HG03469 (cell line): ENCODE measurements around the gene ATG4A.

Experiments
- ATAC-seq: cut with Tn5 transposase; IDR thresholded peaks from one replicate; pipeline ENCODE4 v1.9.1; 2021; ENCODE audit warnings: mild to moderate bottlenecking, moderate library complexity, moderate number of reproducible peaks; ENCODE audit not compliant: unreplicated experiment

ATG4A gene, protein sequence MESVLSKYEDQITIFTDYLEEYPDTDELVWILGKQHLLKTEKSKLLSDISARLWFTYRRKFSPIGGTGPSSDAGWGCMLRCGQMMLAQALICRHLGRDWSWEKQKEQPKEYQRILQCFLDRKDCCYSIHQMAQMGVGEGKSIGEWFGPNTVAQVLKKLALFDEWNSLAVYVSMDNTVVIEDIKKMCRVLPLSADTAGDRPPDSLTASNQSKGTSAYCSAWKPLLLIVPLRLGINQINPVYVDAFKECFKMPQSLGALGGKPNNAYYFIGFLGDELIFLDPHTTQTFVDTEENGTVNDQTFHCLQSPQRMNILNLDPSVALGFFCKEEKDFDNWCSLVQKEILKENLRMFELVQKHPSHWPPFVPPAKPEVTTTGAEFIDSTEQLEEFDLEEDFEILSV

GRCh38 chrX:108091264-108091877, at the start of gene ATG4A, which contains the start of gene PSMD10:
Gene ATG4A, plus strand, starts transcription at chrX:108091778. Its CDS starts 49 bp downstream, at chrX:108091827.
Gene PSMD10, minus strand, starts transcription at chrX:108091542. Its CDS starts 22 bp downstream, at chrX:108091520.
- ATAC-seq, result peak; percentile 93

DNA sequence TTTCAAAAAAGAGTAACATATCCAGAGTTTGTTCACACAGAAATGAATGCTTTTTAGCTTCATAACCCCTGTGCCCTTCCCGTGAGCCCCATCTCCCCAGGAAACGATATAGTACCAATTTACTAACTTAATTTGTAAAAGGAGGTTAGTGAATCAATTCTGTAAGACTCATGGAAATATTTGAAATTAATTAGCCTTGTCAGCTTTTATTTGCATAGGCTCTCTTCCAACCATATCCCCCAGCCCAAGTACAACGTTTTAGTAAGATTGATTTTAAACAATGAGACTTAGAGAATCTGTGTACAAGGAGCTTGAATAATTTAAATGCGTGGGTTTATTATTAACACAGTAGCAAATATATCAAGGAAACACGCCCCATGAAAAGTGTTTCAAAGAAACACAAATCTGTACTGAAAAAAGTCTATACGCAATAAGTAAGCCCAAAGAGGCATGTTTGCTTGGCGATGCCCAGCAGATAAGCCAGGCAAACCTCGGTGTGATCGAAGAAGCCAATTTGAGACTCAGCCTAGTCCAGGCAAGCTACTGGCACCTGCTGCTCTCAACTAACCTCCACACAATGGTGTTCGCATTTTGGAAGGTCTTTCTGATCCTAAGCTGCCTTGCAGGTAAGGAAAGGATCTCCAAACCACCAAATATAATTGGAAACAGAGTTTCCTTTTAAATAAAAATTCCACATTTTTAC, 46.9 kb upstream of the ATG4A start, which contains the start of gene VSIG1:
Gene VSIG1, plus strand, starts transcription at position 512 of the 703 bp plus-strand sequence. Its CDS starts 66 bp downstream, at position 578.
- ATAC-seq, result no peak

DNA sequence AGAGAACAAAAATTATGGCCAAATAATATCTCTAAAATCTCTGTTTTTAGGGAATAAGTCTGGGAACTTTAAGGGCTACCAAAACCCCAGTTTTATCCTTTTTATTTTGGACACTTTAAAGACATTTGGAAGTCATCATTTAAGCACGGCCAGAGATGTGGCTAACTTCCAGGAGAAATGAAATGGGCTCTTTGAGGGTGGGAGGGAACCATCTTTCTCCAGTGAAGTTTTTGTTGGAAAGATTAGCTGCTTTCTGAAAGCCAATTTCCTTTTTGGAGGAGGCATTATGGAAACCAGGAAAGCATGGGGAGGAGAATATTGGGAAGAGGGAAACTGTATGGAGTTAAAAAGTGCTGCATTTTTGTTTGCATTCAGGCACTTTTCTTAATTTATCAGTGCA, 41.9 kb upstream of the ATG4A start:
- no peak for ATAC-seq

- no peak for ATAC-seq
Observed at GRCh38 chrX:108053218-108053617, 38.4 kb upstream of the ATG4A start.

DNA sequence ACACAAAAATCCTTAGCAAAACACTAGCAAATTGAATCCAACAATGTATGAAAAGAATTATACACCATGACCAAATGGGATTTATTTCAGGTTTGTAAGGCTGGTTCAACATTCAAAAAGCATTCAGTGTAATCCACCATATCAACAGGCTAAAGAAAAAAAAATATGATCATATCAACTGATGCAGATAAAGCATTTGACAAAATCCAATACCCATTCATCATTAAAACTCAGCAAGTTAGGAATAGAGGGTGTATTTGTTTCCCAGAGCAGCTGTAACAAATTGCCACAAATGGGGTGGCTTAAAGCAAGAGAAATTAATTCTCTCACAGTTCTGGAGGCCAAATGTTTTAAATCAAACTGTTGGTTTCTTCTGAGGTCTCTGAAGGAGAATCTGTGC, 36.0 kb upstream of the ATG4A start:
- ATAC-seq, result no peak

GRCh38 chrX:108059801-108060200, 31.8 kb upstream of the ATG4A start:
- no peak for ATAC-seq

GRCh38 chrX:108064001-108064400, 27.6 kb upstream of the ATG4A start:
- ATAC-seq, result no peak

GRCh38 chrX:108064613-108065012, 27.0 kb upstream of the ATG4A start:
- ATAC-seq, result peak; percentile 36

- no peak for ATAC-seq
Observed at GRCh38 chrX:108068121-108068520, 23.5 kb upstream of the ATG4A start.

GRCh38 chrX:108070891-108071290, 20.7 kb upstream of the ATG4A start:
- no peak for ATAC-seq

DNA sequence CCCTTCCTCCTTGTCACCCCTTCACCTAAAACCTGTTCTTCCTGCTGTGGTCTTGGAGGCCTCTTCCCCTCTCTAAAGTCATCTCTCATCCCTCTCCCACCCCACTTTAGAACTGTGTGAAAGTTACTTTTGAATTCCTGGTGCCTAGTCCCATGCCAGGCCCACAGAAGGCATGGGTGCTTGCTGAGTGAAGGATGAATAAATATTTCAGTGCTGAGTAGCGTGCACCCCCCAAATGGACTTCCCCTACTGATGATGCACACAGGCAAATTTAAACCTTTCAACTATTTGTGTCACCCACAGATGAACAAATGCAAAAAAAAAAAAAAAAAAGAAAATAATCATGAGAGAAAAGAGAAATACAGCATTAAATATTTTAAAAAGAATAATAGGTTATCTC, 20.0 kb upstream of the ATG4A start:
- ATAC-seq, result no peak

- ATAC-seq, result no peak
Observed at GRCh38 chrX:108072746-108073145, 18.8 kb upstream of the ATG4A start.

- no peak for ATAC-seq
Observed at GRCh38 chrX:108081110-108081509, 10.5 kb upstream of the ATG4A start.

GRCh38 chrX:108087792-108088191, 3.8 kb upstream of the ATG4A start:
- ATAC-seq, result no peak

DNA sequence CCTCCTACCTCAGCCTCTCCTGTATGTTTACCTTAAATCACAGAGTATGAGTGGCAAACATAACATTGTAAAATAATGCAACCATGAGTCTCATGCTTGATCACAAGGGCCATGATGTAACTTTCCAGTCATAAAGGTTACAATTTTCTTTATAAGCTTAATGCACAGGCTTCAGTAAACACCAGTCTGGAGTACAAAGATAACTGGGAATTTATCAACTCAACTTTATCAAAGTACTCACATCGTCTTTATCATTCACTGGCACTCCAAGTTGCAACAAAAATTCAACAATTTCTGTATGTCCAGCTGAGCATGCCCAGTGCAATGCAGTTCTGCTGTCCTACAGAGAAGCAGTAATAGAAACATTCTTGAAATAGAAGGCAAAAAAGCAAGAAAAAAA, 3.1 kb upstream of the ATG4A start:
- ATAC-seq, result no peak

DNA sequence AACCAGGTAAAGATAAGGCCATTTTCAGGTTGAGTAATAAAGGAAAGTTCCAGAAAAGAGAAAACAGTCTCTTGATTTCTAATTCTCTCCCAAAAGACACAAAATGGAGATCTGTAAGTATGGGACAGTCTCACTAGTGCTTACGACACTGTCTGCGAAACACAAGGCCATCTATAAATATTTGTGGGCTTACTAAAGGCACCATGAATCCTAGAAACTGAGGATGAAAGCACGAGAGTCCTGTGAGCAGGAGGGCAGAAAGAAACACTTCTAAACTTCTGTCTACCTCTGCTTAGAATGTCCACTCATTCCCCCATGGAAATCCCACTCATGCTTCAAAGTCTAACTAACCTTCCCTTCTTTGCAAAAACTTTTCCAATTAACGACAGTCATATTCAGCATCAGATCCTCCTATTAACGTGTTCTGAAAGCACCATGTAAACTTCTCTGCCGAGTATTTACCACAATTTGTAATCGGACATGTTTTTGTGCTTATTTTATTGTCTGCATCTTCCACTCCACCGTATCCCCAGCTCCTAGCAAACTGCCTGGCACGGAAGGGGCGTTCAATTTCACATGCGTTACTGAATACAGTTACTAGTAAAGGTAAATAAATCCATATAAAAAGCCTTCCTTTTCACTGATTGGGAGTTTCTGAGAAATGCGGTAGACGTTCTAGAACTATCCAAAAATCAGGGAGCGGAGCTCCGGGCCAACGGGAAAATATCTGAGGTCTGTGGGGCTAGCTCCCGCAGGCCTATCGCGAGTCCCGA, 901 bp upstream of the ATG4A start:
- ATAC-seq, result peak; percentile 5

DNA sequence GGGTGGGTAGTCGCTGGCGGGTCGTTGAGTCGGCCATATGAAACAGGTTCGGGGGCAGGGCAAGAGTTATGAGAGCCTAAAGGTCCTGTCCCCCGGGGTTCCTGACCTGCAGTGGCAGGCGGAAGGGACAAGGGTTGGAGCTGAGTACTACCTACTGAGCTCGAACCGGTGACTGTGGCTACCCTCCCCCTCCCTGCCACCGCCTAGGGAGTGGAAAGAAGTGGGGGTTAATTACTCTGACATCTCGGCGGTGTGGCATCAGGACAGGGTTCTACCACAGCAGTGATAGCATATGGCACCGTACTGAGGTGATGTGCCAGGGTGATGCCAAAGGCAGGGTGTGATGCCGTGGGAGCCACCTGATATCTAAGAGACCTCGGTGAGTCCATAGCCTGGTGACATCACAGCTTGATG, 307 bp downstream of the ATG4A start:
- ATAC-seq, result peak; percentile 16

DNA sequence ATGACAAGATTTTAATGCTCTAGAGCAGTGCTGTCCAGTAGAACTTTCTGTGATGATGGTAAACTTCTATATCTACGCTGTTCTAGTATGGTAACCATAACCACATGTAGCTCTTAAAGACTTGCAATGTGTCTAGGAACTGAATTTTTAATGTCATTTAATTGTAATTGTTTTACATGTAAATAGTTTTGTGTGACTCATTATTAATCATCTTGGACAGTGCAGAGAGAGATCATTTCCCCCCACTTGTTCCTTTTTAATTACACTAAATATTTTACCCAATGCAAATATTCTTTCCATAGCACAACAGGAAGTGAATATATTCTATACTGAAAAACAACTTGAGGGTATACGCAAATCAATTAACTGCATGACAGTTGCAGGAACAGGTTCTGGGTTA, 5.8 kb downstream of the ATG4A start:
- no peak for ATAC-seq

DNA sequence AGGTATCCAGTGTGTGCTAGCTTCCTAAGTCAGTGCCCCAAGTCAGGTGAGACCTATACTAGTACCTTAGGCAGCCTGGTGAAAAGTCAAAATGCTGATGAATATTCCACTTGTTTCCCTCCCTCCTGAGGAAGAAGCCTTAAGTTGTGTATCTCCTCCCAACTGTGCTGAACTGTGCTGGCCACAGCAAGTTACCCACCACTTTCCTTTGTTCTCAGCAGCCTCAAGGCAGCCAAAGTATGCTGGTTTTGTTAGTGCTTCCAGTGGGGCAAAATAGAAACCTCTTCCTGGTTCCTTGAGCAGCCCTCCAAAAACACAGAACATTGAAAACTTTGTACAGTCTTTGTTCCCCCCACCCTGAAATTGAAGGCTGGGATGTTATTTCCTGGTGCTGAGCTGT, 13.9 kb downstream of the ATG4A start:
- no peak for ATAC-seq

- ATAC-seq, result no peak
Observed at GRCh38 chrX:108114541-108114940, 23.0 kb downstream of the ATG4A start.

- ATAC-seq, result no peak
Observed at GRCh38 chrX:108117988-108118387, 26.4 kb downstream of the ATG4A start.
